ENCODE measurements around the gene ELOVL7. TPM values are rescaled to one million over a fixed set of nuclear protein-coding genes. Genes with fewer than 3 reads are reported as not detected.
"Not testable (repeated sequence)": the region's sequence is repeated elsewhere in the genome, so short reads cannot be mapped to it uniquely, and the experiment has no call there.

Gene ELOVL7
- total and polyA plus RNA-seq, 2 of the 8 experiments (the other 6 are each of a cell fraction or from before 2014, with no cell fraction given) = 3.1 to 5.1 TPM

- TF ChIP-seq TEAD4 (IDR thresholded peaks at IDR 0.05; ENCODE audit: low read depth, low read length) = no peak
- TF ChIP-seq RBBP5 (IDR thresholded peaks at IDR 0.05; ENCODE audit: borderline replicate concordance, low read depth, low read length) = no peak
- TF ChIP-seq CBX8 (IDR thresholded peaks at IDR 0.05; ENCODE audit: borderline replicate concordance, low read depth, low read length) = no peak
- TF ChIP-seq CTCF (IDR thresholded peaks at IDR 0.05; ENCODE audit: control extremely low read depth in 1 of 3, insufficient read depth in 1 of 3, low read depth in 1 of 3, low read length in 3 of 3) = no peak
- TF ChIP-seq BCL11A (IDR thresholded peaks at IDR 0.05; ENCODE audit: low read depth in 2 of 2, low read length in 2 of 2) = no peak
Measured at GRCh38 chr5:60718166-60718892, 125.7 kb downstream of the ELOVL7 start (continued).

GRCh38 chr5:60715201-60715928 lies 128.7 kb downstream of the ELOVL7 start:
- not testable (repeated sequence) for H3K4me1 ChIP-seq (replicated peaks in 1 of 4; ENCODE audit: control insufficient read depth in 3 of 4, insufficient read depth in 4 of 4, low read length in 3 of 4); H2BK12ac ChIP-seq (ENCODE audit: low read depth, low read length); H3K79me2 ChIP-seq (ENCODE audit: control insufficient read depth in 1 of 2, insufficient read depth in 2 of 2, low read length in 2 of 2); H4K91ac ChIP-seq (replicated peaks; ENCODE audit: insufficient read length, low read length); H2BK20ac ChIP-seq (ENCODE audit: low read length); H2BK5ac ChIP-seq (ENCODE audit: low read depth, low read length); H4K8ac ChIP-seq (ENCODE audit: extremely low read depth, insufficient read depth, low read length); H3K79me1 ChIP-seq (ENCODE audit: low read depth, low read length); H3K27me3 ChIP-seq (replicated peaks in 1 of 4; ENCODE audit: control insufficient read depth in 3 of 4, extremely low read depth in 1 of 4, insufficient read depth in 3 of 4, low read length in 3 of 4); H3K56ac ChIP-seq (replicated peaks; ENCODE audit: insufficient read length, low read depth, low read length); H3K4ac ChIP-seq (replicated peaks; ENCODE audit: insufficient read length, low read depth, low read length); H2AFZ ChIP-seq (ENCODE audit: low read length); H3K18ac ChIP-seq (ENCODE audit: extremely low read depth, low read length); H3K27ac ChIP-seq (ENCODE audit: low read depth, low read length); FAIRE-seq; H2BK15ac ChIP-seq (ENCODE audit: low read length); H3K23me2 ChIP-seq (ENCODE audit: low read depth, low read length); H3K9ac ChIP-seq (replicated peaks in 1 of 4; ENCODE audit: extremely low read depth in 1 of 4, low read depth in 3 of 4, low read length in 3 of 4); H3K36me3 ChIP-seq (ENCODE audit: control insufficient read depth in 2 of 4, insufficient read depth in 4 of 4, low read length in 3 of 4); DNase-seq (ENCODE audit: low read depth in 1 of 2, low spot score in 2 of 2); H3K4me3 ChIP-seq (ENCODE audit: extremely low read depth in 1 of 4, insufficient read depth in 2 of 4, low read depth in 3 of 4, low read length in 4 of 4); H2BK120ac ChIP-seq (replicated peaks; ENCODE audit: low read depth, low read length); H3K23ac ChIP-seq (ENCODE audit: insufficient read length); H3K4me2 ChIP-seq (ENCODE audit: insufficient read depth in 1 of 2, low read depth in 2 of 2, low read length in 2 of 2); H3K9me3 ChIP-seq (ENCODE audit: insufficient read depth in 2 of 2, low read depth in 1 of 2, low read length in 1 of 2); H2AK5ac ChIP-seq (ENCODE audit: low read depth, low read length); H4K20me1 ChIP-seq (replicated peaks in 1 of 2; ENCODE audit: control insufficient read depth in 1 of 2, insufficient read depth in 2 of 2, low read length in 2 of 2); H3K14ac ChIP-seq (ENCODE audit: insufficient read length); H4K5ac ChIP-seq (ENCODE audit: insufficient read length, low read depth, low read length)
- POLR2A ChIA-PET (ENCODE audit: partially characterized antibody) = interaction anchor here (1.3 kb wide), 2 partner anchors 14 to 16 kb away, joined by 4 to 6 read pairs; partner anchors contain the start of gene DEPDC1B
- CTCF ChIA-PET (ENCODE audit: partially characterized antibody) = interaction anchor here (1.1 to 1.2 kb wide), 2 partner anchors 9 to 14 kb away, joined by 3 read pairs; no protein-coding TSS in a partner anchor
- WGBS, 2 experiments (ENCODE audit: extremely low coverage in 1 of 2, insufficient coverage in 1 of 2, insufficient read length in 1 of 2, insufficient replicate concordance in 2 of 2, low coverage in 1 of 2, low lambda C conversion rate in 2 of 2, missing lambda C conversion rate in 1 of 2) = 85% methylated on average over 3 of the region's 3 CpGs; no CpG with 5 or more reads in 1 of the 2 experiments
